K562 (cell line): Measurements from ENCODE around the gene GSTT2B. TPM values are rescaled to one million over a fixed set of nuclear protein-coding genes. Genes with fewer than 3 reads are reported as not detected.

ENCODE experiments used
- BRF1 ChIP-seq: IDR thresholded peaks from 3 replicates; pipeline ENCODE4 v1.6.1; 2011; ENCODE audit warnings: borderline replicate concordance, mild to moderate bottlenecking; ENCODE audit not compliant: insufficient read length; ENCODE audit errors: extremely low read depth
- CHD1 ChIP-seq: fragments of 200-600 bp; sonication (generic); IDR thresholded peaks from one replicate; pipeline ENCODE4 v1.6.1; 2012; ENCODE audit warnings: mild to moderate bottlenecking, moderate library complexity, low read length, inconsistent platforms
- ELK3 ChIP-seq: fragments of 450-650 bp; formaldehyde crosslinking; IDR thresholded peaks from 2 replicates; pipeline ENCODE4 v1.4.0; 2020; ENCODE audit warnings: mild to moderate bottlenecking
- GTF2E2 ChIP-seq: fragments of 200-800 bp; sonication (Bioruptor generic); IDR thresholded peaks from 2 replicates; pipeline ENCODE4 v1.6.1; 2016; ENCODE audit warnings: missing genetic modification characterization, missing compliant biosample characterization
- HDAC1 ChIP-seq, 2 experiments: fragments of 450-650 bp; IDR thresholded peaks; 2 replicates each; pipeline ENCODE4 v1.6.1; 2016 to 2017; ENCODE audit warnings: inconsistent platforms in 1 of 2, mild to moderate bottlenecking in 1 of 2, moderate library complexity in 1 of 2
- HMBOX1 ChIP-seq: sonication (generic); IDR thresholded peaks from 2 replicates; pipeline ENCODE4 v1.6.1; 2016
- MYC ChIP-seq, 2 experiments: fragments of 250-450 bp in 1 of 2; sonication (Bioruptor Pico) in 1 of 2; IDR thresholded peaks; 2 replicates each; pipeline versions ENCODE4 v1.5.1 to v1.6.1; 2012 to 2021; ENCODE audit warnings: low read depth in 2 of 2, borderline replicate concordance in 1 of 2, improper control_type of control experiment in 1 of 2, low read length in 1 of 2, mild to moderate bottlenecking in 1 of 2, moderate library complexity in 1 of 2
- NFIC ChIP-seq: fragments of 450-650 bp; IDR thresholded peaks from 2 replicates; pipeline ENCODE4 v1.6.1; 2017; ENCODE audit warnings: mild to moderate bottlenecking, inconsistent platforms
- NR2C2 ChIP-seq, 2 experiments: fragments of 200-800 bp in 1 of 2; sonication (Bioruptor generic) in 1 of 2; sonication (generic) in 1 of 2; formaldehyde crosslinking in 1 of 2; IDR thresholded peaks; 2 replicates each; pipeline versions ENCODE4 v1.6.1 to v1.8.0; 2016 to 2022; ENCODE audit warnings: mild to moderate bottlenecking in 1 of 2, missing compliant biosample characterization in 1 of 2, missing genetic modification characterization in 1 of 2, missing genetic modification reagents in 1 of 2
- PHF8 ChIP-seq: fragments of 200-600 bp; sonication (generic); IDR thresholded peaks from 2 replicates; pipeline ENCODE4 v1.6.1; 2012; ENCODE audit warnings: mixed run types, mild to moderate bottlenecking, inconsistent platforms, low read length, moderate library complexity, borderline replicate concordance
- POLR2G ChIP-seq: fragments of 200-400 bp; formaldehyde crosslinking; IDR thresholded peaks from 2 replicates; pipeline ENCODE4 v1.6.1; 2017; ENCODE audit warnings: low read depth, mild to moderate bottlenecking, antibody characterized with exemption, low read length, moderate library complexity
- PPARD ChIP-seq: fragments of 250-450 bp; sonication (Bioruptor Pico); IDR thresholded peaks from 2 replicates; pipeline ENCODE4 v1.8.0; 2022; ENCODE audit warnings: inconsistent platforms, mild to moderate bottlenecking, moderate library complexity
- RFX7 ChIP-seq: fragments of 250-450 bp; sonication (Bioruptor Pico); IDR thresholded peaks from 2 replicates; pipeline ENCODE4 v1.5.1; 2021; ENCODE audit warnings: mild to moderate bottlenecking
- STAT6 ChIP-seq: sonication (generic); formaldehyde crosslinking; IDR thresholded peaks from 2 replicates; pipeline ENCODE4 v1.8.1; 2023; ENCODE audit warnings: mild to moderate bottlenecking, missing genetic modification reagents
- ZBTB7A ChIP-seq: IDR thresholded peaks from 2 replicates; pipeline ENCODE4 v1.6.1; 2011; ENCODE audit warnings: low read depth, mild to moderate bottlenecking, low read length, moderate library complexity, borderline replicate concordance; ENCODE audit not compliant: control insufficient read depth
- ZNF3 ChIP-seq: fragments of 250-450 bp; sonication (Bioruptor Pico); IDR thresholded peaks from 2 replicates; pipeline ENCODE4 v1.5.0; 2021; ENCODE audit warnings: mild to moderate bottlenecking, moderate library complexity
- polyA plus RNA-seq, 8 experiments: library from polyadenylated mRNA; depleted of rRNA in 4 of 8; stranded (reverse) in 5 of 8; unstranded in 3 of 8; fragments of >200 nt; fragmentation: Nextera tagmentation in 2 of 8; fragmentation: Illumina TruSeq in 1 of 8; extraction: Ambion mirVana in 2 of 8; extraction: Trizol in 1 of 8; gene quantifications; 2 replicates each; pipeline versions ENCODE4 v1.2.1 to v1.2.3, GENCODE V29; 2011 to 2014; ENCODE audit warnings: inconsistent platforms in 1 of 8, missing spikeins in 1 of 8
- total RNA-seq, 7 experiments: library from RNA; depleted of rRNA in 6 of 7; stranded (reverse); fragments of >200 nt in 6 of 7; fragmentation: Illumina TruSeq in 2 of 7; extraction: Trizol in 2 of 7; gene quantifications; 2 replicates each; pipeline versions ENCODE4 v1.2.1 to v1.2.3, GENCODE V29; 2011 to 2021; ENCODE audit warnings: low replicate concordance in 1 of 7
- TF ChIP-seq, protein P1 (sequence below): IDR thresholded peaks from 3 replicates; pipeline ENCODE4 v1.6.1; 2011; ENCODE audit warnings: borderline replicate concordance, mild to moderate bottlenecking; ENCODE audit not compliant: insufficient read length, insufficient read depth

Gene GSTT2B
- total and polyA plus RNA-seq, 9 of the 15 experiments (the other 6 are each of a cell fraction or from before 2014, with no cell fraction given) = not detected

GRCh38 chr22:24002851-24003250 lies 41.9 kb upstream of the GSTT2B start (continued):
- TF ChIP-seq, protein P1, sequence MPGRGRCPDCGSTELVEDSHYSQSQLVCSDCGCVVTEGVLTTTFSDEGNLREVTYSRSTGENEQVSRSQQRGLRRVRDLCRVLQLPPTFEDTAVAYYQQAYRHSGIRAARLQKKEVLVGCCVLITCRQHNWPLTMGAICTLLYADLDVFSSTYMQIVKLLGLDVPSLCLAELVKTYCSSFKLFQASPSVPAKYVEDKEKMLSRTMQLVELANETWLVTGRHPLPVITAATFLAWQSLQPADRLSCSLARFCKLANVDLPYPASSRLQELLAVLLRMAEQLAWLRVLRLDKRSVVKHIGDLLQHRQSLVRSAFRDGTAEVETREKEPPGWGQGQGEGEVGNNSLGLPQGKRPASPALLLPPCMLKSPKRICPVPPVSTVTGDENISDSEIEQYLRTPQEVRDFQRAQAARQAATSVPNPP = no peak
- TF ChIP-seq HMBOX1 (no peak), GTF2E2 (tag) (no peak), NR2C2 (CRISPR knock-in tag; IDR thresholded peaks at IDR 0.05) (no peak), NR2C2 (tag; IDR thresholded peaks at IDR 0.05) (no peak), STAT6 (no peak), PHF8 (no peak), MYC (IDR thresholded peaks at IDR 0.05; ENCODE audit: low read depth, low read length) (no peak), MYC (CRISPR knock-in tag; IDR thresholded peaks at IDR 0.05; ENCODE audit: borderline replicate concordance, low read depth) (no peak), POLR2G (no peak), ZNF3 (no peak), CHD1 (no peak), ELK3 (CRISPR knock-in tag) (no peak), ZBTB7A (no peak), BRF1 (no peak), PPARD (CRISPR knock-in tag) (no peak), HDAC1 (IDR thresholded peaks at IDR 0.05) (no peak), NFIC (no peak), RFX7 (CRISPR knock-in tag) (no peak)
